Measurements from ENCODE around the gene FBXO8.

GRCh38 chr4:174305961-174306360 lies 22.5 kb upstream of the FBXO8 start:
- TF ChIP-seq SMC3 (IDR thresholded peaks at IDR 0.05; ENCODE audit: low read depth, low read length) (no peak), CTCF (conservative IDR thresholded peaks at IDR 0.05; ENCODE audit: low read depth, low read length) (no peak), CEBPB (IDR thresholded peaks at IDR 0.05; ENCODE audit: low read depth, low read length) (no peak), RAD21 (IDR thresholded peaks at IDR 0.05; ENCODE audit: low read length) (no peak), CHD1 (IDR thresholded peaks at IDR 0.05; ENCODE audit: low read depth, low read length) (no peak), ELK1 (IDR thresholded peaks at IDR 0.05; ENCODE audit: borderline replicate concordance, low read depth, low read length) (no peak), MXI1 (IDR thresholded peaks at IDR 0.05; ENCODE audit: borderline replicate concordance, low read depth, low read length) (no peak), RFX5 (IDR thresholded peaks at IDR 0.05; ENCODE audit: low read depth, low read length) (no peak)
